Measurements from ENCODE around the gene C1orf87.

DNA sequence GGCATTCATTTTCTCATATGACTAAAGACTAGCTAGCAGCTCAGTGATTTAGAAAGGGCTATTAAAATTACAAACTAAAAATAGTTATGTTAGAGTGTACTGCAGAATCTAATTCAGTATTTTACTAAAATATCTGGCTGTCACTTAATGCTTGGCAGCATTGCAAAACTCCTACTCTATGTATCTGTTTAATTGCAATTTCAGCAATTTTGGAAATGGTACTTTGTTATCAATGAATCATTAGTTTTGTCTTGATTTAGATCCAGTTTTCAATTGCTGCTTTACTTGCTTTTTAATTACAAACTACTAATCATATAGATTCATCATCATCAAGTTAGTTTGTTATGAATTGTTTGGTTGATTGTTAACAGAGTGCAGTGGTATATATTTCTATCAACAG lies 19.2 kb downstream of the C1orf87 start:
- TF ChIP-seq, protein P1, sequence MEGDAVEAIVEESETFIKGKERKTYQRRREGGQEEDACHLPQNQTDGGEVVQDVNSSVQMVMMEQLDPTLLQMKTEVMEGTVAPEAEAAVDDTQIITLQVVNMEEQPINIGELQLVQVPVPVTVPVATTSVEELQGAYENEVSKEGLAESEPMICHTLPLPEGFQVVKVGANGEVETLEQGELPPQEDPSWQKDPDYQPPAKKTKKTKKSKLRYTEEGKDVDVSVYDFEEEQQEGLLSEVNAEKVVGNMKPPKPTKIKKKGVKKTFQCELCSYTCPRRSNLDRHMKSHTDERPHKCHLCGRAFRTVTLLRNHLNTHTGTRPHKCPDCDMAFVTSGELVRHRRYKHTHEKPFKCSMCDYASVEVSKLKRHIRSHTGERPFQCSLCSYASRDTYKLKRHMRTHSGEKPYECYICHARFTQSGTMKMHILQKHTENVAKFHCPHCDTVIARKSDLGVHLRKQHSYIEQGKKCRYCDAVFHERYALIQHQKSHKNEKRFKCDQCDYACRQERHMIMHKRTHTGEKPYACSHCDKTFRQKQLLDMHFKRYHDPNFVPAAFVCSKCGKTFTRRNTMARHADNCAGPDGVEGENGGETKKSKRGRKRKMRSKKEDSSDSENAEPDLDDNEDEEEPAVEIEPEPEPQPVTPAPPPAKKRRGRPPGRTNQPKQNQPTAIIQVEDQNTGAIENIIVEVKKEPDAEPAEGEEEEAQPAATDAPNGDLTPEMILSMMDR (IDR thresholded peaks at IDR 0.05; ENCODE audit: low read length), result no peak
- TF ChIP-seq EZH2 (optimal IDR thresholded peaks at IDR 0.05; ENCODE audit: low read depth, low read length), result no peak
